ENCODE data around the gene DNAL1. TPM values are rescaled to one million over a fixed set of nuclear protein-coding genes. Genes with fewer than 3 reads are reported as not detected.

DNAL1 gene
- total RNA-seq, 1 donor from 2014 or later = 17.1 TPM

- intact Hi-C loops (cut with DNase I) = no loop called here
Measured at GRCh38 chr14:73719361-73719760, 74.6 kb downstream of the DNAL1 start.

GRCh38 chr14:73719791-73720190 is 75.0 kb downstream of the DNAL1 start:
- intact Hi-C loops (cut with DNase I) = loop anchor here (10.0 kb wide), 1 partner anchor 225 kb away; no protein-coding TSS in a partner anchor

More at GRCh38 chr14:73719361-73719760, 74.6 kb downstream of the DNAL1 start:
- DNase-seq (ENCODE audit: low spot score) = no peak

GRCh38 chr14:73720636-73721035 is 75.8 kb downstream of the DNAL1 start:
- DNase-seq (ENCODE audit: low spot score) = no peak
- intact Hi-C loops (cut with DNase I) = loop anchor here (10.0 kb wide), 1 partner anchor 224 kb away; no protein-coding TSS in a partner anchor

More at GRCh38 chr14:73719791-73720190, 75.0 kb downstream of the DNAL1 start:
- no peak for DNase-seq (ENCODE audit: low spot score)

GRCh38 chr14:73721101-73721821 is 76.5 kb downstream of the DNAL1 start:
- DNase-seq (ENCODE audit: low spot score) = no peak
- intact Hi-C loops (cut with DNase I) = loop anchor here (10.0 kb wide), 1 partner anchor 224 kb away; no protein-coding TSS in a partner anchor

GRCh38 chr14:73722581-73722980 is 77.8 kb downstream of the DNAL1 start:
- intact Hi-C loops (cut with DNase I) = loop anchor here (10.0 kb wide), 1 partner anchor 222 kb away; no protein-coding TSS in a partner anchor
- no peak for DNase-seq (ENCODE audit: low spot score)

- DNase-seq (ENCODE audit: low spot score) = no peak
- intact Hi-C loops (cut with DNase I) = loop anchor here (10.0 kb wide), 1 partner anchor 221 kb away; no protein-coding TSS in a partner anchor
Measured at GRCh38 chr14:73723406-73723796, 78.6 kb downstream of the DNAL1 start.

GRCh38 chr14:73723797-73724661 is 79.2 kb downstream of the DNAL1 start:
- DNase-seq (ENCODE audit: low spot score) = peak; percentile 81
- intact Hi-C loops (cut with DNase I) = loop anchor here (10.0 kb wide), 1 partner anchor 221 kb away; no protein-coding TSS in a partner anchor

- intact Hi-C loops (cut with DNase I) = loop anchor here (10.0 kb wide), 1 partner anchor 220 kb away; no protein-coding TSS in a partner anchor
Measured at GRCh38 chr14:73724696-73725095, 79.9 kb downstream of the DNAL1 start.

GRCh38 chr14:73725116-73726024 is 80.6 kb downstream of the DNAL1 start:
- DNase-seq (ENCODE audit: low spot score) = no peak
- intact Hi-C loops (cut with DNase I) = loop anchor here (2.0 to 10.0 kb wide), 2 partner anchors 33 to 219 kb away; no protein-coding TSS in a partner anchor

More at GRCh38 chr14:73724696-73725095, 79.9 kb downstream of the DNAL1 start:
- DNase-seq (ENCODE audit: low spot score) = no peak

- no peak for DNase-seq (ENCODE audit: low spot score)
- intact Hi-C loops (cut with DNase I) = loop anchor here (2.0 to 10.0 kb wide), 2 partner anchors 33 to 219 kb away; no protein-coding TSS in a partner anchor
Measured at GRCh38 chr14:73726025-73726961, 81.5 kb downstream of the DNAL1 start.

- no peak for DNase-seq (ENCODE audit: low spot score)
- intact Hi-C loops (cut with DNase I) = loop anchor here (2.0 to 10.0 kb wide), 2 partner anchors 32 to 218 kb away; no protein-coding TSS in a partner anchor
Measured at GRCh38 chr14:73727166-73727565, 82.4 kb downstream of the DNAL1 start.

- DNase-seq (ENCODE audit: low spot score) = peak; percentile 94
- intact Hi-C loops (cut with DNase I) = loop anchor here (1.0 to 10.0 kb wide), 2 partner anchors 96 to 216 kb away; no protein-coding TSS in a partner anchor
Measured at GRCh38 chr14:73728717-73729330, 84.0 kb downstream of the DNAL1 start.

GRCh38 chr14:73729556-73730265 is 84.9 kb downstream of the DNAL1 start:
- DNase-seq (ENCODE audit: low spot score) = no peak
- intact Hi-C loops (cut with DNase I) = loop anchor here (10.0 kb wide), 1 partner anchor 215 kb away; no protein-coding TSS in a partner anchor

- intact Hi-C loops (cut with DNase I) = no loop called here
Measured at GRCh38 chr14:73731111-73731510, 86.3 kb downstream of the DNAL1 start.

GRCh38 chr14:73732006-73732405 is 87.2 kb downstream of the DNAL1 start:
- no peak for DNase-seq (ENCODE audit: low spot score)
- intact Hi-C loops (cut with DNase I) = no loop called here

More at GRCh38 chr14:73731111-73731510, 86.3 kb downstream of the DNAL1 start:
- no peak for DNase-seq (ENCODE audit: low spot score)

GRCh38 chr14:73736842-73737241 is 92.1 kb downstream of the DNAL1 start:
- DNase-seq (ENCODE audit: low spot score) = no peak
- intact Hi-C loops (cut with DNase I) = no loop called here

Data from cardiac septum (tissue), 1 donor.